ENCODE data around the gene NTF4. TPM values are rescaled to one million over a fixed set of nuclear protein-coding genes. Genes with fewer than 3 reads are reported as not detected.
A peak's percentile ranks its signal among the peaks of the same experiment; 100 is the strongest.

NTF4 gene
- total RNA-seq = not detected

GRCh38 chr19:49064768-49065611, at the start of gene NTF4:
TSS of gene NTF4 (minus strand) at chr19:49064818. CDS start at chr19:49061997, 2,821 bp downstream.
- no peak for DNase-seq (ENCODE audit: low read depth in 2 of 3, low spot score in 2 of 3)

- peak; percentile 69 to 81 (median 80) for DNase-seq (ENCODE audit: low read depth in 2 of 3, low spot score in 2 of 3)
Observed at GRCh38 chr19:49113762-49114629, 49.4 kb upstream of the NTF4 start, which contains the start of gene LIN7B. TSS of gene LIN7B (plus strand) at chr19:49114370. CDS start at chr19:49114405, 35 bp downstream.

GRCh38 chr19:49111218-49111998, 46.8 kb upstream of the NTF4 start:
- DNase-seq (ENCODE audit: low read depth in 2 of 3, low spot score in 2 of 3) = no peak

- DNase-seq (ENCODE audit: low read depth in 2 of 3, low spot score in 2 of 3) = no peak
Observed at GRCh38 chr19:49110567-49110966, 45.9 kb upstream of the NTF4 start.

GRCh38 chr19:49109569-49110233, 45.1 kb upstream of the NTF4 start:
- no peak for DNase-seq (ENCODE audit: low read depth in 2 of 3, low spot score in 2 of 3)

- DNase-seq (ENCODE audit: low read depth in 2 of 3, low spot score in 2 of 3) = no peak
Observed at GRCh38 chr19:49109051-49109450, 44.4 kb upstream of the NTF4 start.

GRCh38 chr19:49107625-49108459, 43.2 kb upstream of the NTF4 start:
- DNase-seq (ENCODE audit: low read depth in 2 of 3, low spot score in 2 of 3) = no peak

GRCh38 chr19:49106648-49107135, 42.1 kb upstream of the NTF4 start:
- DNase-seq (ENCODE audit: low read depth in 2 of 3, low spot score in 2 of 3) = peak in 2 of 3 donors; percentile 52 to 65

- DNase-seq (ENCODE audit: low read depth in 2 of 3, low spot score in 2 of 3) = no peak
Observed at GRCh38 chr19:49104229-49104864, 39.7 kb upstream of the NTF4 start.

- DNase-seq (ENCODE audit: low read depth in 2 of 3, low spot score in 2 of 3) = no peak
Observed at GRCh38 chr19:49103331-49104085, 38.9 kb upstream of the NTF4 start.

GRCh38 chr19:49102303-49102702, 37.7 kb upstream of the NTF4 start:
- no peak for DNase-seq (ENCODE audit: low read depth in 2 of 3, low spot score in 2 of 3)

GRCh38 chr19:49101160-49101559, 36.5 kb upstream of the NTF4 start:
- no peak for DNase-seq (ENCODE audit: low read depth in 2 of 3, low spot score in 2 of 3)

- no peak for DNase-seq (ENCODE audit: low read depth in 2 of 3, low spot score in 2 of 3)
Observed at GRCh38 chr19:49098795-49099194, 34.2 kb upstream of the NTF4 start.

- DNase-seq (ENCODE audit: low read depth in 2 of 3, low spot score in 2 of 3) = peak; percentile 64 to 86 (median 69)
Observed at GRCh38 chr19:49097453-49098288, 33.1 kb upstream of the NTF4 start.

- no peak for DNase-seq (ENCODE audit: low read depth in 2 of 3, low spot score in 2 of 3)
Observed at GRCh38 chr19:49094505-49095482, 30.2 kb upstream of the NTF4 start.

GRCh38 chr19:49092686-49093085, 28.1 kb upstream of the NTF4 start:
- DNase-seq (ENCODE audit: low read depth in 2 of 3, low spot score in 2 of 3) = no peak

Measured in hematopoietic multipotent progenitor cell (in vitro differentiated cells).